SK-N-SH (cell line): ENCODE results near the gene ZNF816. TPM values are rescaled to one million over a fixed set of nuclear protein-coding genes. Genes with fewer than 3 reads are reported as not detected.

Source experiments
- CTCF ChIA-PET: fragments of 300-600, 350-600 bp; formaldehyde crosslinking; extraction: SDS; loops from one replicate; lab custom pipeline; 2021; lab: Yijun Ruan, JAX
- POLR2A ChIA-PET: fragments of 350-600 bp; sonication (Branson Sonifier 250); formaldehyde crosslinking; extraction: SDS; loops from one replicate; lab custom pipeline; 2020; ENCODE audit warnings: antibody characterized with exemption, inconsistent platforms; lab: Yijun Ruan, JAX
- DNase-seq: peaks from one replicate; pipeline ENCODE4 v3.0.0; 2012
- H2AFZ ChIP-seq: fragments of 200-600 bp; sonication (generic); 2 replicates; pipeline ENCODE4 v1.8.1; 2016; ENCODE audit warnings: antibody characterized with exemption, mild to moderate bottlenecking, low read depth
- H3F3A ChIP-seq: fragments of 200-600 bp; sonication (generic); replicated peaks from 2 replicates; pipeline ENCODE3; 2016; ENCODE audit warnings: antibody characterized with exemption, mild to moderate bottlenecking; ENCODE audit not compliant: insufficient read depth
- H3K27ac ChIP-seq, 2 experiments: fragments of 200-500 bp in 1 of 2; fragments of 200-600 bp in 1 of 2; sonication (Bioruptor generic) in 1 of 2; sonication (generic), shearing (Covaris generic) in 1 of 2; 2 replicates each; pipeline versions ENCODE4 v1.5.1 to v1.6.1; 2014 to 2016; ENCODE audit warnings: low read depth in 2 of 2, inconsistent platforms in 1 of 2, low read length in 1 of 2, mild to moderate bottlenecking in 1 of 2, mixed read lengths in 1 of 2
- H3K27me3 ChIP-seq: fragments of 200-600 bp; sonication (generic), shearing (Covaris generic); 2 replicates; pipeline ENCODE4 v1.6.1; 2016; ENCODE audit warnings: mixed run types; ENCODE audit not compliant: insufficient read depth
- H3K36me3 ChIP-seq, 2 experiments: fragments of 200-500 bp in 1 of 2; fragments of 200-600 bp in 1 of 2; sonication (Bioruptor generic) in 1 of 2; sonication (generic) in 1 of 2; replicated peaks in 1 of 2; 2 replicates each; pipeline versions ENCODE3 to v1.5.1; 2014 to 2016; ENCODE audit warnings: low read length in 1 of 2, mild to moderate bottlenecking in 1 of 2; ENCODE audit not compliant: insufficient read depth in 2 of 2, control insufficient read depth in 1 of 2
- H3K4me1 ChIP-seq, 2 experiments: fragments of 200-500 bp in 1 of 2; fragments of 200-600 bp in 1 of 2; sonication (Bioruptor generic) in 1 of 2; sonication (generic), shearing (Covaris generic) in 1 of 2; 2 replicates each; pipeline versions ENCODE4 v1.5.1 to v1.6.1; 2014 to 2016; ENCODE audit warnings: low read depth in 1 of 2, low read length in 1 of 2, mixed run types in 1 of 2; ENCODE audit not compliant: insufficient read depth in 2 of 2, control insufficient read depth in 1 of 2
- H3K4me2 ChIP-seq: fragments of 200-600 bp; sonication (generic), shearing (Covaris generic); 2 replicates; pipeline ENCODE4 v1.6.1; 2017; ENCODE audit warnings: mixed run types
- H3K4me3 ChIP-seq, 2 experiments: fragments of 200-500 bp in 1 of 2; fragments of 200-600 bp in 1 of 2; sonication (Bioruptor generic) in 1 of 2; sonication (generic), shearing (Covaris generic) in 1 of 2; 2 replicates each; pipeline versions ENCODE4 v1.5.1 to v1.8.1; 2014 to 2016; ENCODE audit warnings: low read depth in 2 of 2, inconsistent platforms in 1 of 2, low read length in 1 of 2, mild to moderate bottlenecking in 1 of 2, mixed read lengths in 1 of 2, moderate library complexity in 1 of 2
- H3K79me2 ChIP-seq: fragments of 200-600 bp; sonication (generic); 2 replicates; pipeline ENCODE4 v1.8.1; 2017; ENCODE audit warnings: mild to moderate bottlenecking; ENCODE audit not compliant: insufficient read depth
- H3K9ac ChIP-seq: fragments of 200-600 bp; sonication (generic); 2 replicates; pipeline ENCODE4 v1.6.1; 2017; ENCODE audit warnings: mixed run types
- H3K9me2 ChIP-seq: fragments of 200-600 bp; sonication (generic); 2 replicates; pipeline ENCODE4 v1.6.1; 2017; ENCODE audit warnings: mixed run types
- H3K9me3 ChIP-seq: fragments of 200-600 bp; sonication (generic); 2 replicates; pipeline ENCODE4 v1.6.1; 2017; ENCODE audit warnings: mixed run types, mild to moderate bottlenecking, moderate library complexity
- H4K20me1 ChIP-seq: fragments of 200-600 bp; sonication (generic); 2 replicates; pipeline ENCODE4 v1.6.1; 2017; ENCODE audit warnings: mild to moderate bottlenecking, mixed run types; ENCODE audit not compliant: insufficient read depth
- CHD2 ChIP-seq: fragments of 150-350 bp; IDR thresholded peaks from 2 replicates; pipeline ENCODE4 v1.6.1; 2018; ENCODE audit warnings: low read length; ENCODE audit not compliant: partially characterized antibody
- EP300 ChIP-seq, 2 experiments: IDR thresholded peaks; 2 replicates each; pipeline versions ENCODE4 v1.4.0 to v1.6.1; 2012; ENCODE audit warnings: borderline replicate concordance in 1 of 2, low read depth in 1 of 2, low read length in 1 of 2
- EZH2phosphoT487 ChIP-seq: fragments of 200-600 bp; sonication (generic); IDR thresholded peaks from 2 replicates; pipeline ENCODE4 v1.6.1; 2017; ENCODE audit warnings: low read depth, mixed run types, mild to moderate bottlenecking, antibody characterized with exemption, moderate library complexity, borderline replicate concordance
- FOSL2 ChIP-seq: IDR thresholded peaks from 2 replicates; pipeline ENCODE4 v1.4.0; 2012; ENCODE audit warnings: low read depth, mild to moderate bottlenecking, moderate library complexity, borderline replicate concordance
- MEF2A ChIP-seq: IDR thresholded peaks from 2 replicates; pipeline ENCODE4 v1.4.0; 2012; ENCODE audit warnings: low read depth, borderline replicate concordance
- RAD21 ChIP-seq: IDR thresholded peaks from 2 replicates; pipeline ENCODE4 v1.6.1; 2012; ENCODE audit warnings: mild to moderate bottlenecking, low read length
- WGBS: methylation state at CpG from one replicate; pipeline ENCODE4 v1.1.6; 2017; ENCODE audit warnings: low lambda C conversion rate; 5-methylcytosine and 5-hydroxymethylcytosine counted together
- polyA plus RNA-seq, 3 experiments: library from polyadenylated mRNA; depleted of rRNA; stranded (reverse); fragments of >200 nt; gene quantifications; 2 replicates each; pipeline ENCODE4 v1.2.3, GENCODE V29; 2012
- TF ChIP-seq, protein P1 (sequence below): IDR thresholded peaks from 2 replicates; pipeline ENCODE4; 2012

Gene ZNF816
- polyA plus RNA-seq, 1 of the 3 experiments (the other 2 are of a cell fraction) = 1.8 TPM

DNA sequence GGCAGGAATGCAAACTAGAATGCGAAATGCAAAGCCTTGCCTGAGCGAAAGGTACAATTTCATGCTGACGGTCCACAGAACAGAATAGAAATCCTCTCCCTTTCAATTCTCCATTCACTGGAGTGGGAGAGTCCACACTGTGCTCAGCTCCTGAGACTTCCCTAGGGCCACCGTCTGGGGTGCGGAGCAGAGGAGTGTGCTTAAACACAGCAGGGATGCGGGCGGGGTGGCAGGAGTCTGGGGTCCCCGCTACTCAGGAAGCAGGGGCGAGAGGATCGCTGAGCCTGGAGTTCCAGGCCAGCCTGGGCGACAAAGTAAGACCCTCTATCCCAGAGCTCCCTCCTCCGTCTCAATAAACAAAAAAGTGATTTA is 552 bp upstream of the ZNF816 start:
- POLR2A ChIA-PET = interaction anchor here (0.6 kb wide), 1 partner anchor 228 kb away, joined by 3 read pairs; no protein-coding TSS in a partner anchor

GRCh38 chr19:52961981-52962380 is 700 bp downstream of the ZNF816 start:
- H4K20me1 ChIP-seq = no peaks in the 10 kb centered on the region
- no peak for DNase-seq
- peak overlapping the region; percentile 89 for H3K4me2 ChIP-seq
- peak overlapping the region; percentile 44 to 62 for H3K27ac ChIP-seq
- no peaks in the 10 kb centered on the region for H3K27me3 ChIP-seq
- TF ChIP-seq, protein P1, sequence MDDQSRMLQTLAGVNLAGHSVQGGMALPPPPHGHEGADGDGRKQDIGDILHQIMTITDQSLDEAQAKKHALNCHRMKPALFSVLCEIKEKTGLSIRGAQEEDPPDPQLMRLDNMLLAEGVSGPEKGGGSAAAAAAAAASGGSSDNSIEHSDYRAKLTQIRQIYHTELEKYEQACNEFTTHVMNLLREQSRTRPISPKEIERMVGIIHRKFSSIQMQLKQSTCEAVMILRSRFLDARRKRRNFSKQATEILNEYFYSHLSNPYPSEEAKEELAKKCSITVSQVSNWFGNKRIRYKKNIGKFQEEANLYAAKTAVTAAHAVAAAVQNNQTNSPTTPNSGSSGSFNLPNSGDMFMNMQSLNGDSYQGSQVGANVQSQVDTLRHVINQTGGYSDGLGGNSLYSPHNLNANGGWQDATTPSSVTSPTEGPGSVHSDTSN = no peak
- no peaks in the 10 kb centered on the region for H3F3A ChIP-seq
- POLR2A ChIA-PET = interaction anchor here (0.7 kb wide), 1 partner anchor 11 kb away, joined by 3 read pairs; no protein-coding TSS in a partner anchor
- H3K4me3 ChIP-seq = peak overlapping the region; percentile 70 to 78
- no peaks in the 10 kb centered on the region for H3K9me2 ChIP-seq
- H3K4me1 ChIP-seq = peaks cover 5% of the 10 kb centered on the region in 2 experiments; a peak in 3 of 4 replicates
- CTCF ChIA-PET = interaction anchor here (0.6 kb wide), 1 partner anchor 171 kb away, joined by 3 read pairs; no protein-coding TSS in a partner anchor
- H3K9me3 ChIP-seq = no peaks in the 10 kb centered on the region
- H3K9ac ChIP-seq = peak overlapping the region; percentile 74
- peaks cover 4 to 5% of the 10 kb centered on the region in 2 experiments for H3K36me3 ChIP-seq
- peak overlapping the region; percentile 96 for H2AFZ ChIP-seq
- H3K79me2 ChIP-seq = peaks cover 37% of the 10 kb centered on the region
- WGBS = 14% methylated on average over 5 of the region's 5 CpGs

More for the DNA sequence above, 552 bp upstream of the ZNF816 start:
- Histone ChIP-seq H3K79me2 (peaks cover 35% of the 10 kb centered on the region), H3K4me1 (peaks cover 5% of the 10 kb centered on the region in 2 experiments; a peak in 3 of 4 replicates), H3K27ac (peak overlapping the region; percentile 43 to 84; a peak in 3 of 4 replicates), H3K4me2 (peak overlapping the region; percentile 89), H3K27me3 (no peaks in the 10 kb centered on the region), H3K9me3 (no peaks in the 10 kb centered on the region), H3K36me3 (peaks cover 0 to 5% of the 10 kb centered on the region in 2 experiments), H2AFZ (peak overlapping the region; percentile 93), H3F3A (no peaks in the 10 kb centered on the region), H3K9me2 (no peaks in the 10 kb centered on the region), H4K20me1 (no peaks in the 10 kb centered on the region), H3K9ac (peak overlapping the region; percentile 67), H3K4me3 (peak overlapping the region; percentile 70 to 78)
- peak; percentile 35; the same call in 1 of the 2 replicates for TF ChIP-seq RAD21
- TF ChIP-seq EZH2phosphoT487 = no peak
- CTCF ChIA-PET = interaction anchor here (1.1 to 2.0 kb wide), 2 partner anchors 11 to 31 kb away, joined by 4 to 6 read pairs; no protein-coding TSS in a partner anchor
- peak; percentile 53 for DNase-seq
- WGBS = 2% methylated on average over 12 of the region's 12 CpGs

GRCh38 chr19:52959613-52960295 is 2.9 kb downstream of the ZNF816 start:
- no peaks in the 10 kb centered on the region for H3F3A ChIP-seq
- peaks cover 17 to 21% of the 10 kb centered on the region in 2 experiments for H3K36me3 ChIP-seq
- H3K27ac ChIP-seq = no peak overlapping the region
- no peak for DNase-seq
- no peak overlapping the region for H3K9ac ChIP-seq
- no peak overlapping the region; a peak in 1 of 4 replicates for H3K4me3 ChIP-seq
- no peaks in the 10 kb centered on the region for H3K9me2 ChIP-seq
- H3K4me1 ChIP-seq = peaks cover 5% of the 10 kb centered on the region in 2 experiments; a peak in 3 of 4 replicates
- ChIA-PET CTCF (interaction anchor here (1.5 kb wide), 1 partner anchor 34 kb away, joined by 4 read pairs; no protein-coding TSS in a partner anchor), POLR2A (no interaction called here)
- TF ChIP-seq, protein P1 = no peak
- no peak for TF ChIP-seq MEF2A
- TF ChIP-seq FOSL2 = no peak
- no peak for TF ChIP-seq CHD2
- no peak for TF ChIP-seq EP300 (IDR thresholded peaks at IDR 0.05; ENCODE audit: borderline replicate concordance in 1 of 2, low read depth in 1 of 2, low read length in 1 of 2)
- no peaks in the 10 kb centered on the region for H3K9me3 ChIP-seq
- WGBS = 80% methylated on average over 11 of the region's 11 CpGs
- H3K79me2 ChIP-seq = peaks cover 37% of the 10 kb centered on the region
- no peaks in the 10 kb centered on the region for H4K20me1 ChIP-seq
- no peak overlapping the region for H3K4me2 ChIP-seq
- no peaks in the 10 kb centered on the region for H3K27me3 ChIP-seq
- H2AFZ ChIP-seq = no peak overlapping the region
